Esophagus squamous epithelium (tissue), 5 donors: ENCODE data around the gene NDST1. TPM values are rescaled to one million over a fixed set of nuclear protein-coding genes. Genes with fewer than 3 reads are reported as not detected.

Source experiments
- DNase-seq: peaks from one replicate; lab custom pipeline; 2025; lab: John Stamatoyannopoulos, UW
- H3K27ac ChIP-seq, 4 donors: fragments of 200-600 bp; sonication (generic); one replicate each; pipeline ENCODE4 v1.5.1; 2016 to 2019; ENCODE audit warnings: mild to moderate bottlenecking in 1 of 4
- H3K27me3 ChIP-seq, 4 donors: fragments of 200-600 bp; sonication (generic); 1 replicate in 3 of 4; 2 replicates in 1 of 4; pipeline versions ENCODE4 v1.5.1 to v1.6.0; 2017 to 2021; ENCODE audit warnings: antibody characterized with exemption in 1 of 4
- H3K36me3 ChIP-seq, 3 donors: fragments of 200-600 bp; sonication (generic); one replicate each; pipeline ENCODE4 v1.5.1; 2016 to 2019
- H3K4me1 ChIP-seq, 3 donors: fragments of 200-600 bp; sonication (generic); one replicate each; pipeline ENCODE4 v1.5.1; 2017 to 2019
- H3K4me3 ChIP-seq, 4 donors: fragments of 200-600 bp; sonication (generic); 1 replicate in 3 of 4; 2 replicates in 1 of 4; pipeline ENCODE4 v1.5.1; 2016 to 2019; ENCODE audit warnings: mild to moderate bottlenecking in 2 of 4, moderate library complexity in 1 of 4
- H3K9me3 ChIP-seq, 3 donors: fragments of 200-600 bp; sonication (generic); one replicate each; pipeline ENCODE4 v1.5.1; 2016 to 2019
- CTCF ChIP-seq, 6 experiments: fragments of 450-650 bp in 4 of 6; fragments of 200-600 bp in 2 of 6; sonication (generic) in 2 of 6; IDR thresholded peaks; one replicate each; pipeline ENCODE4 v1.5.1; 2016 to 2019; ENCODE audit warnings: antibody characterized with exemption in 6 of 6, mild to moderate bottlenecking in 4 of 6, moderate library complexity in 4 of 6
- POLR2A ChIP-seq, 4 donors: fragments of 450-650 bp; IDR thresholded peaks; one replicate each; pipeline ENCODE4 v1.6.1; 2017; ENCODE audit warnings: antibody characterized with exemption in 4 of 4, mild to moderate bottlenecking in 4 of 4, moderate library complexity in 3 of 4
- WGBS, 2 donors: methylation state at CpG; one replicate each; pipeline ENCODE4 v1.1.5; 2018; 5-methylcytosine and 5-hydroxymethylcytosine counted together
- intact Hi-C: fragments of 100-400 bp; cut with DNase I; formaldehyde crosslinking; loops from one replicate; pipeline ENCODE4 v1.15.0; 2022
- total RNA-seq, 4 donors: library from RNA; depleted of rRNA; stranded (reverse); fragments of >200 nt; gene quantifications; one replicate each; pipeline ENCODE4 v1.1.0, GENCODE V29; 2016
- donor health status: DM: yes; HTN: yes; CAD: no.

The NDST1 gene
- total RNA-seq, 4 donors from 2014 or later = 76.5 to 205 (median 118) TPM

DNA sequence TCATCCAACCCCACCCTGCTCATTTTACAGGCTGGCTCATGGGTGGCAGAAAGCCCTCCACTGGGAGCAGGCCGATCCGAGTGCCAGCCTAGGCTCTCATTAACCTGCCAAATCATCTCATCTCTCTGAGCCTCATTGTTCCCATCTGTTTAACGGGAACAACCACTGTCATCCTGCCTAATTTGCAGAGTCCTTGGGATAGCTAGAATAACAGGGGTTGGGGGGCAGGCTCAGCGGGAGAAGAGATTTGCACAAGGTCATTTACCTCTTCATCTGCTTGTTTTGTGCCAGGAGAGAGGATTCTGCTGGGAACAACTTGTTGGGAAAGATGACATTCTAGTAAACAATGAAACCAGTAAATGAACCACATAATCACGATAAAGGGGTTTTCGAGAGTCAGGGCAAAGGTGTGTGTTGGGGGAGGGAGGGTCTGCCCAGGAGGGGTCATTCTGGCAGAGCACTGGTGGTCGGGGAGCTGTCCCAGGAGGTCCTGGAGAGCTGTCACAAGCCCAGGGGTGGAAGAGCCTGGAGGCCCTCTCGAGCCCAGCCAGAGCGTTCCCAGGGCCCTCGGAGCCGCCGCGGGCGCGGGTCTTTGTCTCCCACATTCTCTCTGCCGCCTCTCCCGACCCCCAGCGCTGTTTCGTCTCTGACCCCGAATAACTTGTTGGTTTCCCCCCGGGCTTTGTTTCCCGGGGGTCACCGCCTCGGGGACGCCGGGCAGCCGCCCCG, 22.8 kb upstream of the NDST1 start:
- TF ChIP-seq POLR2A (IDR thresholded peaks at IDR 0.05) (no peak), CTCF (IDR thresholded peaks at IDR 0.05) (no peak)
- Histone ChIP-seq H3K4me3 (peak overlapping the region; percentile 78 to 98 (median 88)), H3K9me3 (no peaks in the 10 kb centered on the region), H3K4me1 (peaks cover 31 to 64% (median 41%) of the 10 kb centered on the region in 3 donors), H3K36me3 (no peaks in the 10 kb centered on the region), H3K27ac (peak overlapping the region; percentile 93 to 99 (median 98)), H3K27me3 (no peaks in the 10 kb centered on the region)
- WGBS, 2 donors = 18 to 50% methylated on average over 4 to 18 of the region's 28 CpGs
- intact Hi-C loops = no loop called here
- DNase-seq = no peak

GRCh38 chr5:150485693-150486401, 22.1 kb upstream of the NDST1 start:
- Histone ChIP-seq H3K27me3 (no peaks in the 10 kb centered on the region), H3K27ac (peak overlapping the region; percentile 93 to 99 (median 98)), H3K4me3 (peak overlapping the region; percentile 78 to 98 (median 88)), H3K9me3 (no peaks in the 10 kb centered on the region), H3K4me1 (peaks cover 38 to 71% (median 48%) of the 10 kb centered on the region in 3 donors), H3K36me3 (no peaks in the 10 kb centered on the region)
- intact Hi-C loops = no loop called here
- WGBS, 2 donors = no CpG with 5 or more reads among the region's 90 CpGs
- no peak for TF ChIP-seq CTCF (IDR thresholded peaks at IDR 0.05)
- TF ChIP-seq POLR2A (IDR thresholded peaks at IDR 0.05) = peak in 2 of 4 donors; percentile 25 to 65
- no peak for DNase-seq

GRCh38 chr5:150486402-150487198, 21.3 kb upstream of the NDST1 start:
- TF ChIP-seq CTCF (IDR thresholded peaks at IDR 0.05) (peak in 2 of 6 experiments; percentile 4 to 5), POLR2A (IDR thresholded peaks at IDR 0.05) (no peak)
- Histone ChIP-seq H3K36me3 (no peaks in the 10 kb centered on the region), H3K4me1 (peaks cover 46 to 77% (median 55%) of the 10 kb centered on the region in 3 donors), H3K4me3 (peak overlapping the region; percentile 78 to 98 (median 88)), H3K9me3 (no peaks in the 10 kb centered on the region), H3K27me3 (no peaks in the 10 kb centered on the region), H3K27ac (peak overlapping the region; percentile 93 to 99 (median 98))
- no peak for DNase-seq
- 1 to 10% methylated on average over 2 to 13 of the region's 60 CpGs for WGBS, 2 donors
- intact Hi-C loops = no loop called here

DNA sequence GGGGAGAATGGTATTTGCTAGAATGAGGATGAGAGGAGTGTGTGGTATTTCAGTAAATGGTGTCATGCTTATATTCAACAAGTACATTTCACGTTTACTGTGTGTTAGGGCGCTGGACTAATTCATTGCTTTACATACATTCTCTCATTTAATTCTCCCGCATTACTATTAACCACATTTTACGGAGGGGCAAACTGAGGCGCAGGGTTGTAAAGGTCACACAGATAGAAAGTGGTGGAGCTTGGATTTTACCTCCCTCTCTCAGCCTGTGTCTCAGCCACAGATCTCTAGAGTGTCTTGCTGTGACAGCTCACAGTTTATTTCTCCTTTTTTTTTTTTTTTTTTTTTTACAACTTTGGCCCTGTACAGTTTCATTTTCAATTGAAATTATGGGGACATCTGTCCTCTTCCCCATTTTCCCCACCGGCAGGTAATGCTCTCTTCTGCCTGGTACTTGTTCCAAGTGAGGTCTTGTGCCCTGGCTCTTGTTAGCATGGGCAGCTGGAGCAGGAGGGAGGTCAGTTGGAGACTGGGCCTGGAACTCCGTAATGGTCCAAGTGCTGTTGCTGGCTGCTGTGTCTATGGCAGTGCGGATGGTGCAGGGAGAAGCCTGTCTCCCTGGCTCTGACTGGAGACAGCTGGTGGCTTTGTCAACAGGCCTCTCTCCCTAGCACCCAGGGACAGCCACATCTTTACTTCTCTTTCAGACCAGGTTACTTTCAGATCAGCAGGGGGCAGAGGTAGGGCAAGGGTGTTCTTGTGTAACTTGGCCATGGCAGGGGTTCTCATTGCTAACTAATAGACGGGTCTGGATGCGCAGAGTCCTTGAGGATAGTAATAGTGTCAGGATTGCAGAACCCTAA, 20.5 kb upstream of the NDST1 start:
- TF ChIP-seq CTCF (IDR thresholded peaks at IDR 0.05) (peak in 4 of 6 experiments; percentile 13 to 42 (median 16)), POLR2A (IDR thresholded peaks at IDR 0.05) (peak in 1 of 4 donors; percentile 24)
- H3K27ac ChIP-seq = peak overlapping the region; percentile 93 to 99 (median 98)
- intact Hi-C loops = no loop called here
- H3K4me1 ChIP-seq = peaks cover 54 to 77% (median 64%) of the 10 kb centered on the region in 3 donors
- peak overlapping the region; percentile 78 to 98 (median 88) for H3K4me3 ChIP-seq
- no peaks in the 10 kb centered on the region for H3K27me3 ChIP-seq
- no peaks in the 10 kb centered on the region for H3K36me3 ChIP-seq
- no peak for DNase-seq
- 29 to 35% methylated on average over 8 to 9 of the region's 10 CpGs for WGBS, 2 donors
- no peaks in the 10 kb centered on the region for H3K9me3 ChIP-seq
